Cardiac muscle cell (in vitro differentiated cells and primary cell): ENCODE results near the gene CYP2C18. TPM values are rescaled to one million over a fixed set of nuclear protein-coding genes. Genes with fewer than 3 reads are reported as not detected.
"Not testable (repeated sequence)": the region's sequence is repeated elsewhere in the genome, so short reads cannot be mapped to it uniquely, and the experiment has no call there.

Experiments used
- DNase-seq, 2 donors: peaks; one replicate each; pipeline versions ENCODE4 v3.0.0 to v3.0.0-alpha.2; 2010 to 2017; ENCODE audit warnings: low read depth in 1 of 2, low spot score in 1 of 2
- H3K27ac ChIP-seq: fragments of 200-600 bp; sonication (generic); 2 replicates; pipeline ENCODE4 v1.5.1; 2016
- H3K27me3 ChIP-seq: fragments of 200-600 bp; sonication (generic); 2 replicates; pipeline ENCODE4 v1.6.0; 2016; ENCODE audit warnings: control low read depth
- H3K36me3 ChIP-seq: fragments of 200-600 bp; sonication (generic); 2 replicates; pipeline ENCODE4 v1.5.1; 2016; ENCODE audit warnings: control low read depth
- H3K4me1 ChIP-seq: fragments of 200-600 bp; sonication (generic); 2 replicates; pipeline ENCODE4 v1.8.1; 2017; ENCODE audit warnings: low read depth, mild to moderate bottlenecking, mixed run types
- H3K4me3 ChIP-seq: fragments of 200-600 bp; sonication (generic); 2 replicates; pipeline ENCODE4 v1.5.1; 2016; ENCODE audit warnings: mild to moderate bottlenecking
- H3K9me3 ChIP-seq: fragments of 200-600 bp; sonication (generic); 2 replicates; pipeline ENCODE4 v1.5.1; 2017; ENCODE audit warnings: low read depth, mild to moderate bottlenecking, control low read depth
- polyA plus RNA-seq: library from polyadenylated mRNA; unstranded; fragments of >200 nt; fragmentation: Nextera tagmentation; extraction: Ambion mirVana; gene quantifications from 2 replicates; pipeline ENCODE4 v1.2.1, GENCODE V29; 2016
- total RNA-seq: library from RNA; depleted of rRNA; stranded (reverse); fragments of >200 nt; gene quantifications from 2 replicates; pipeline ENCODE4 v1.2.3, GENCODE V29; 2016
- TF ChIP-seq, protein P1 (sequence below): IDR thresholded peaks from 2 replicates; pipeline ENCODE4 v1.5.1; 2012; ENCODE audit warnings: low read depth, mild to moderate bottlenecking, low read length

Gene CYP2C18
- total and polyA plus RNA-seq, 2 experiments from 2014 or later: not detected

DNA sequence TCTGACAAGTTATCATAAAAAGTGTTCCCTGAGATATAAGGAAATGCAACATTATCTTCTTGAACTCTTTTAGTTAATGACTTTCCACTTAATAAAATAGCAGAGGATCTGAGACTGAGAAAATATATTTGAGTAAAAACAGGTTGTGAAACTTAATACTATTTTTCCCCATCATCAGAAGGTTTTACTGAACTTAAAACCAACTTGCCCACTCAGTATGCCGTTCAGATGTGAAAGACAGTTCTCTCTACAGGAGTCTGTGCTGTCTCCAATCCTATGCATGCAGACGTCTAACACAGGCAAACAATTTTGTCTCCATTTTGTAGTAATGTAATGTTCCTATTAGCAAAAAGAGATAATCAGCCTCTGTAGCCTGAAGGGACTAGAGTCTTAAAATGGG, 38.2 kb upstream of the CYP2C18 start:
- no peak for DNase-seq
- Histone ChIP-seq H3K9me3 (no peaks in the 10 kb centered on the region), H3K4me1 (no peaks in the 10 kb centered on the region), H3K4me3 (no peak overlapping the region), H3K27me3 (no peaks in the 10 kb centered on the region), H3K36me3 (no peaks in the 10 kb centered on the region), H3K27ac (no peak overlapping the region)
- TF ChIP-seq, protein P1, sequence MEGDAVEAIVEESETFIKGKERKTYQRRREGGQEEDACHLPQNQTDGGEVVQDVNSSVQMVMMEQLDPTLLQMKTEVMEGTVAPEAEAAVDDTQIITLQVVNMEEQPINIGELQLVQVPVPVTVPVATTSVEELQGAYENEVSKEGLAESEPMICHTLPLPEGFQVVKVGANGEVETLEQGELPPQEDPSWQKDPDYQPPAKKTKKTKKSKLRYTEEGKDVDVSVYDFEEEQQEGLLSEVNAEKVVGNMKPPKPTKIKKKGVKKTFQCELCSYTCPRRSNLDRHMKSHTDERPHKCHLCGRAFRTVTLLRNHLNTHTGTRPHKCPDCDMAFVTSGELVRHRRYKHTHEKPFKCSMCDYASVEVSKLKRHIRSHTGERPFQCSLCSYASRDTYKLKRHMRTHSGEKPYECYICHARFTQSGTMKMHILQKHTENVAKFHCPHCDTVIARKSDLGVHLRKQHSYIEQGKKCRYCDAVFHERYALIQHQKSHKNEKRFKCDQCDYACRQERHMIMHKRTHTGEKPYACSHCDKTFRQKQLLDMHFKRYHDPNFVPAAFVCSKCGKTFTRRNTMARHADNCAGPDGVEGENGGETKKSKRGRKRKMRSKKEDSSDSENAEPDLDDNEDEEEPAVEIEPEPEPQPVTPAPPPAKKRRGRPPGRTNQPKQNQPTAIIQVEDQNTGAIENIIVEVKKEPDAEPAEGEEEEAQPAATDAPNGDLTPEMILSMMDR: no peak

DNA sequence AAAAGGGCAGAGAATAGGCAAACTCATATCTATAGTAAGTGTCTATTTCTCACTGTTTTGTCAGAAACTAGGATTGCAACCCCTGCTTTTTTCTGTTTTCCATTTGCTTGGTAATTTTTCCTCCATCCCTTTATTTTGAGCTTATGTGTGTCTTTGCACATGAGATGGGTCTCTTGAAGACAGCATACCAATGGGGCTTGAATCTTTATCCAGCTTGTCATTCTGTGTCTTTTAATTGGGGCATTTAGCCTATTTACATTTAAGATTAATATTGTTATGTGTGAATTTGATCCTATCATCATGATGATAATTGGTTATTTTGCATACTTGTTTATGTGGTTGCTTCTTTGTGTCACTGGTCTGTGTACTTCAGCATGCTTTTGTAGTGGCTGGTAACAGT, 28.3 kb upstream of the CYP2C18 start:
- not testable (repeated sequence) for H3K27me3 ChIP-seq, H3K4me1 ChIP-seq, DNase-seq, H3K27ac ChIP-seq, H3K36me3 ChIP-seq, H3K9me3 ChIP-seq, H3K4me3 ChIP-seq

DNA sequence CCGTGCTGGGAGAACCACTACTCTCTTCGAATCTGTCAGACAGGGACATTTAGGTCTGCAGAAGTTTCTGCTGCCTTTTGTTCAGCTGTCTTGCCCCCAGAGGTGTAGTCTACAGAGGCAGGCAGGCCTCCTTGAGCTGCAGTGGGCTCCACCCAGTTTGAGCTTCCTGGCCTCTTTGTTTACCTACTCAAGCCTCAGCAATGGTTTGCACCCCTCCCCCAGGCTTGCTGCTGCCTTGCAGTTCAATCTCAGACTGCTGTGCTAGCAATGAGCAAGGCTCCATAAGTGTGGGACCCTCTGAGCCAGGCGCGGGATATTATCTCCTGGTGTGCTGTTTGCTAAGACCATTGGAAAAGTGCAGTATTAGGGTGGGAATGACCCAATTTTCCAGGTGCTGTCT, 20.5 kb upstream of the CYP2C18 start:
- not testable (repeated sequence) for H3K4me3 ChIP-seq, H3K9me3 ChIP-seq, H3K27ac ChIP-seq, H3K27me3 ChIP-seq, DNase-seq, H3K4me1 ChIP-seq, H3K36me3 ChIP-seq

DNA sequence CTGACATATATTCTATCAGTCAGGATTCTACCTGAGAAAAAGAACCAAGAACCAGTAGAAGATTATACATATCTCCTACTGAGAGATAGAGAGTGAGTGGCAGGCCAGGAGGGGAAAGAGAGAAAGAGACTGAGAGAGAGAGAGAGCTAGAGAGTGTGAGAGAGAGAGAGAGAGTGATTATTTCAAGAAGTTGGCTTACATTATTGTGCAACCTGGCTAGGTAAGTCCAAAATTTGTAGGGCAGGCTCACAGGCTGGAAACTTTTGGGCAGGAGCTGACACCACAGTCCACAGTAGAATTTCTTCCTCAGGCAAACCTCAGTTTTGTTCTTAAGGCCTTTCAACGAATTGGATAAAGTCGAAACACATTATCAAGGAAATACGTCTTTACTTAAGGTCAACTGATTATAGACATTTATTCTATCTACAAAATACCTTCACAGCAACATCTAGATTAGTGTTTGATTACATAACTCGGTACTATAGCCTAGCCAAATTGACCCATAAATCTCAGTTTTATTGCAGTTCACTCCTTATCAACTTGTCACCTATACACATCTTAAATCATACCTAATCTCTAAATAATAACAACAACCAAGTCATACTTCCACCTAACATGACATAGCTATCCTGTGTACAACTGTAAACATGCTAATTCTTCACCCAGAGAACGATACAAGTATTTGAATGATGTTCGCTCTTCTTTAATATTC, 17.0 kb upstream of the CYP2C18 start:
- Histone ChIP-seq H3K36me3 (no peaks in the 10 kb centered on the region), H3K27ac (no peak overlapping the region), H3K4me1 (no peaks in the 10 kb centered on the region), H3K27me3 (no peaks in the 10 kb centered on the region), H3K4me3 (no peak overlapping the region), H3K9me3 (no peaks in the 10 kb centered on the region)
- DNase-seq: no peak
- TF ChIP-seq, protein P1: no peak

DNA sequence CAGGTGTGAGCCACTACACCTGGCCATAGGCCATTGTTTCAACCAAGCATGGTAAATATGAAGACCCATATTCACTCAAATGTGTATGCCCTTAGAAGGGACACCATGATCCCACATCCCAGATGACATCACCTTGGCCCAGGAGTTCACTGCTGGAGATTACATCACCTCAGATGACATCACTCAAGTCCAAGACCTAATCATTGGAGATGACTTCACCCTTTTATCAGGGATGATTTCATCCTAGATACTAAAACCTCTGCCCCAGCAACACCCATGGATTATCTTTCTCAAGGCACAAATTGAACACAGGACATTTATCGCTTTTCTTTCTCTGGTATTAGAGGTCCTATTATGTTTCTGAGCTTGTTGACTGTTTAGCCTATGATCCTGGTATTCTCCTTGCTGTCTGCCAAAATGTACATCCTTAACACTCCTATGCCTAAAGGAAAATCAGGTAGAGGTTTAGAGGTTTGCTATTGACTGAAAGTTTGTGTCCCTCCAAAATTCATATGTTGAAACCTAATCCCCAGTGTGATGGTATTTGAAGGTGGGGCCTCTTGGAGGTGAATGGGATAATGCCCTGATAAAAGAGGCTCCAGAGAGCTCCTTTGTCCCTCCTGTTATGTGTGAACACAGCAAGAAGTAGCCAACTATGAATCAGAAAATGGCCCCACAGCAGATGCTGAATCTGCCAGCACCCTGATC, 9.8 kb upstream of the CYP2C18 start:
- TF ChIP-seq, protein P1: no peak
- DNase-seq: no peak
- Histone ChIP-seq H3K36me3 (no peaks in the 10 kb centered on the region), H3K4me3 (no peak overlapping the region), H3K27me3 (no peaks in the 10 kb centered on the region), H3K9me3 (no peaks in the 10 kb centered on the region), H3K27ac (no peak overlapping the region), H3K4me1 (no peaks in the 10 kb centered on the region)

DNA sequence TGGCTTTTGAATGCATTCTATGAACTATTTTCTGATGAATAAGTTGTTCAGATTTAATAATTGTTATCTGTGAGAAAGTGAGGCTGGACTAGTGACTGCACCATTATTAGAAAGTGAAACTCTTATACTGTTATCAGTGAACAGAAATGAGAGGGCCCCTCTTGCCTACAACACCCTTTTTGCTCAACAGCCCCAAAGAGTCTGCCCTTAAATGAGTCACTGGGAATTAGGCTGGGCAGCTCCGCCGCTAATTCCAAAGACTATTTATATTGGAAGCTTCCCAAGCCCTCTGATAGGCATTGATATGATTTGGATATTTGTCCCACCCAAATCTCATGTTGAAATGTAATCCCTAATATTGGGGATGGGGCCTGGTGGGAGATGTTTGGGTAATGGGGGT, 7.0 kb upstream of the CYP2C18 start:
- no peaks in the 10 kb centered on the region for H3K9me3 ChIP-seq
- TF ChIP-seq, protein P1: no peak
- H3K27ac ChIP-seq: no peak overlapping the region
- DNase-seq: no peak
- H3K4me1 ChIP-seq: no peaks in the 10 kb centered on the region
- no peaks in the 10 kb centered on the region for H3K27me3 ChIP-seq
- no peak overlapping the region for H3K4me3 ChIP-seq
- H3K36me3 ChIP-seq: no peaks in the 10 kb centered on the region
